HepG2 (cell line): ENCODE results near the gene ABHD6. TPM values are rescaled to one million over a fixed set of nuclear protein-coding genes. Genes with fewer than 3 reads are reported as not detected.

Experiments
- ARID2 ChIP-seq: sonication (generic); formaldehyde crosslinking; IDR thresholded peaks from 2 replicates; pipeline ENCODE4 v1.8.1; 2022; ENCODE audit warnings: mild to moderate bottlenecking, missing genetic modification reagents, borderline replicate concordance
- BCLAF1 ChIP-seq: fragments of 450-650 bp; IDR thresholded peaks from 2 replicates; pipeline ENCODE4 v1.6.1; 2017; ENCODE audit warnings: mild to moderate bottlenecking
- EZH2 ChIP-seq: conservative IDR thresholded peaks from 2 replicates; pipeline ENCODE4 v1.6.1; 2012; ENCODE audit warnings: mild to moderate bottlenecking, low read depth, low read length, moderate library complexity
- GTF2F1 ChIP-seq: fragments of 150-350 bp; IDR thresholded peaks from 2 replicates; pipeline ENCODE4 v1.6.1; 2014; ENCODE audit warnings: low read length
- IRF2 ChIP-seq: IDR thresholded peaks from 2 replicates; pipeline ENCODE4 v1.6.1; 2018; ENCODE audit warnings: missing genetic modification reagents, missing compliant biosample characterization
- KIAA2018 ChIP-seq: sonication (generic); formaldehyde crosslinking; IDR thresholded peaks from 2 replicates; pipeline ENCODE4 v1.5.0; 2020; ENCODE audit warnings: mild to moderate bottlenecking, missing genetic modification reagents, borderline replicate concordance
- NCOR1 ChIP-seq: fragments of 200-600 bp; sonication (generic); IDR thresholded peaks from 2 replicates; pipeline ENCODE4 v1.7.0; 2017; ENCODE audit warnings: antibody characterized with exemption, low read length, borderline replicate concordance
- PITX1 ChIP-seq: sonication (generic); formaldehyde crosslinking; IDR thresholded peaks from 2 replicates; pipeline ENCODE4 v1.5.1; 2020; ENCODE audit warnings: mild to moderate bottlenecking, missing genetic modification reagents
- REPIN1 ChIP-seq: sonication (generic); formaldehyde crosslinking; IDR thresholded peaks from 2 replicates; pipeline ENCODE4 v1.8.0; 2022; ENCODE audit warnings: missing genetic modification reagents, low read depth, mild to moderate bottlenecking, borderline replicate concordance
- SIX4 ChIP-seq: sonication (generic); formaldehyde crosslinking; IDR thresholded peaks from 2 replicates; pipeline ENCODE4 v1.4.0; 2020; ENCODE audit warnings: missing genetic modification reagents
- ZNF225 ChIP-seq: sonication (generic); formaldehyde crosslinking; IDR thresholded peaks from 2 replicates; pipeline ENCODE4 v1.4.0; 2020; ENCODE audit warnings: mild to moderate bottlenecking, missing genetic modification reagents
- ZNF276 ChIP-seq: sonication (generic); formaldehyde crosslinking; IDR thresholded peaks from 2 replicates; pipeline ENCODE4 v1.4.0; 2020; ENCODE audit warnings: mild to moderate bottlenecking, low read depth, missing genetic modification reagents
- ZNF326 ChIP-seq: sonication (generic); formaldehyde crosslinking; IDR thresholded peaks from 2 replicates; pipeline ENCODE4 v1.4.0; 2020; ENCODE audit warnings: missing genetic modification reagents, borderline replicate concordance
- ZNF605 ChIP-seq: sonication (generic); formaldehyde crosslinking; IDR thresholded peaks from 2 replicates; pipeline ENCODE4 v1.8.0; 2022; ENCODE audit warnings: mild to moderate bottlenecking, missing genetic modification reagents
- polyA plus RNA-seq, 8 experiments: library from polyadenylated mRNA; depleted of rRNA in 3 of 8; stranded (reverse) in 7 of 8; unstranded in 1 of 8; fragments of >200 nt; fragmentation: Illumina TruSeq in 4 of 8; extraction: Trizol in 4 of 8; gene quantifications; 2 replicates each; pipeline versions ENCODE4 v1.2.1 to v1.2.3, GENCODE V29; 2011 to 2016; ENCODE audit warnings: low read depth in 4 of 8, missing spikeins in 1 of 8, mixed read lengths in 1 of 8; ENCODE audit not compliant: insufficient read depth in 1 of 8
- total RNA-seq, 5 experiments: library from RNA; depleted of rRNA; stranded (reverse); fragments of >200 nt; fragmentation: Illumina TruSeq; extraction: Trizol; gene quantifications; 2 replicates each; pipeline ENCODE4 v1.2.3, GENCODE V29; 2016; ENCODE audit warnings: low read depth in 1 of 5

Gene ABHD6
- total and polyA plus RNA-seq, 2 of the 13 experiments (the other 11 are each of a cell fraction or from before 2014, with no cell fraction given) = 9.0 to 17.2 TPM

- 0 out of 2 replicates have a peak, but pooled peaks have one; percentile 39 for TF ChIP-seq SIX4
- no peak for TF ChIP-seq ARID2 (CRISPR knock-in tag)
- TF ChIP-seq ZNF326 = no peak
- TF ChIP-seq PITX1 = peak; percentile 78
- peak; percentile 66; the same call in 1 of the 2 replicates for TF ChIP-seq ZNF276 (CRISPR knock-in tag)
- TF ChIP-seq ZNF225 (CRISPR knock-in tag) = no peak
- no peak for TF ChIP-seq KIAA2018 (CRISPR knock-in tag)
- no peak for TF ChIP-seq ZNF605 (CRISPR knock-in tag)
- peak; percentile 54; the same call in 1 of the 2 replicates for TF ChIP-seq NCOR1
- no peak for TF ChIP-seq BCLAF1
- peak; percentile 66; the same call in 1 of the 2 replicates for TF ChIP-seq REPIN1 (CRISPR knock-in tag)
- TF ChIP-seq EZH2 = no peak
- TF ChIP-seq GTF2F1 = no peak
- peak; percentile 80 for TF ChIP-seq IRF2 (CRISPR knock-in tag)
These were observed 20.3 kb upstream of the ABHD6 start (continued) for GRCh38 chr3:58217209-58217811.
